ENCODE measurements around the gene LPP.

The LPP gene

GRCh38 chr3:188746291-188746783, 592.4 kb downstream of the LPP start:
- no peak for DNase-seq (ENCODE audit: low read depth in 3 of 3)

GRCh38 chr3:188747489-188747888, 593.5 kb downstream of the LPP start:
- DNase-seq (ENCODE audit: low read depth in 3 of 3): no peak

- DNase-seq (ENCODE audit: low read depth in 3 of 3): peak in 2 of 3 experiments; percentile 19 to 53
These were observed 595.2 kb downstream of the LPP start for GRCh38 chr3:188749010-188749617.

- DNase-seq (ENCODE audit: low read depth in 3 of 3): no peak
These were observed 595.9 kb downstream of the LPP start for GRCh38 chr3:188749830-188750229.

GRCh38 chr3:188750617-188751016, 596.7 kb downstream of the LPP start:
- DNase-seq (ENCODE audit: low read depth in 3 of 3): no peak

- DNase-seq (ENCODE audit: low read depth in 3 of 3): no peak
These were observed 598.9 kb downstream of the LPP start for GRCh38 chr3:188752850-188753249.

GRCh38 chr3:188754267-188754666, 600.3 kb downstream of the LPP start:
- no peak for DNase-seq (ENCODE audit: low read depth in 3 of 3)

GRCh38 chr3:188756241-188756640, 602.3 kb downstream of the LPP start:
- no peak for DNase-seq (ENCODE audit: low read depth in 3 of 3)

GRCh38 chr3:188759336-188760005, 605.5 kb downstream of the LPP start:
- no peak for DNase-seq (ENCODE audit: low read depth in 3 of 3)

- DNase-seq (ENCODE audit: low read depth in 3 of 3): no peak
These were observed 606.5 kb downstream of the LPP start for GRCh38 chr3:188760408-188760807.

GRCh38 chr3:188761439-188761838, 607.5 kb downstream of the LPP start:
- no peak for DNase-seq (ENCODE audit: low read depth in 3 of 3)

GRCh38 chr3:188761964-188762363, 608.0 kb downstream of the LPP start:
- no peak for DNase-seq (ENCODE audit: low read depth in 3 of 3)

GRCh38 chr3:188764609-188765008, 610.7 kb downstream of the LPP start:
- no peak for DNase-seq (ENCODE audit: low read depth in 3 of 3)

- no peak for DNase-seq (ENCODE audit: low read depth in 3 of 3)
These were observed 615.9 kb downstream of the LPP start for GRCh38 chr3:188769831-188770230.

GRCh38 chr3:188772886-188773285, 618.9 kb downstream of the LPP start:
- no peak for DNase-seq (ENCODE audit: low read depth in 3 of 3)

GRCh38 chr3:188775412-188775811, 621.5 kb downstream of the LPP start:
- DNase-seq (ENCODE audit: low read depth in 3 of 3): no peak

- DNase-seq (ENCODE audit: low read depth in 3 of 3): no peak
These were observed 622.5 kb downstream of the LPP start for GRCh38 chr3:188776447-188776846.

GRCh38 chr3:188778091-188778852, 624.3 kb downstream of the LPP start:
- DNase-seq (ENCODE audit: low read depth in 3 of 3): no peak

- DNase-seq (ENCODE audit: low read depth in 3 of 3): no peak
These were observed 625.5 kb downstream of the LPP start for GRCh38 chr3:188779281-188779980.

- DNase-seq (ENCODE audit: low read depth in 3 of 3): no peak
These were observed 626.5 kb downstream of the LPP start for GRCh38 chr3:188780193-188781147.

- DNase-seq (ENCODE audit: low read depth in 3 of 3): no peak
These were observed 628.7 kb downstream of the LPP start for GRCh38 chr3:188782613-188783124.

All from stimulated activated CD4-positive, alpha-beta T cell treated with anti-CD3 and anti-CD28 coated beads, TNF-alpha, amount 100 ng/mL, for 24 hours (primary cell).